Measurements from ENCODE around the gene IER2. TPM values are rescaled to one million over a fixed set of nuclear protein-coding genes. Genes with fewer than 3 reads are reported as not detected.
A peak's percentile ranks its signal among the peaks of the same experiment; 100 is the strongest.

IER2 gene
- total and polyA plus RNA-seq, 12 donors, result 19.2 to 54.6 (median 36.0) TPM

DNA sequence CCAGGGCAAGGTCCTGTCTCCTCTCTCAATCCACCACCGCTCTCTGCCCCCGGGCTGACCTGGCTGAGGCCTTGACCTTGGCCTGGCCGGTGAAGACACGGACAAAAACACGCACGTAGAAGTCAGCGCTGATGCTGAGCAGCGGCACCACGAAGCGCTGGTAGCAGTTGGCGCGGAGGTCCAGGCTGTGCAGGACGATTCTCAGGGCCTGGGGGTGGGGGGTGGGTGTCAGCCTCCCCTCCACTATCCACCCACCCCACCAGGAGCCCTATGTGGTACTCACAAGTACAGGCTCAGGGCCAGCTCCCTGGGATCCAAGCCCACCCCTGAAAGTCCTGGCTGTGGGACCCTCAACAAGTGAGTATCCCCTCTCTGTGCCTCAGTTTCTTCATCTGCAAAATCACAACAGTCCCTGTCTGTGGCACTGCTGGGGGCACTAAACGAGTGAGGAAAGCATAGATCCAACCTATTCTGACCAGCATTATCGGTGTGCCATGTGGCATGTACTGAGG is 40.1 kb upstream of the IER2 start:
- H3K4me1 ChIP-seq, result peaks cover 0 to 11% (median 1%) of the 10 kb centered on the region in 9 donors
- H3K36me3 ChIP-seq, result peaks cover 0 to 68% (median 19%) of the 10 kb centered on the region in 9 donors
- intact Hi-C loops (cut with DNase I), result loop anchor here in 1 of 10 donors (10.0 kb wide), 1 partner anchor 155 kb away; no protein-coding TSS in a partner anchor
- ATAC-seq (no peak), DNase-seq (no peak)
- 92 to 94% methylated on average over 15 of the region's 15 CpGs for WGBS, 2 donors
- no peaks in the 10 kb centered on the region for H3K9me3 ChIP-seq
- no peak overlapping the region for H3K27ac ChIP-seq
- H3K4me3 ChIP-seq, result no peak overlapping the region
- no peak for TF ChIP-seq CTCF (IDR thresholded peaks at IDR 0.05)
- no peaks in the 10 kb centered on the region for H3K27me3 ChIP-seq

DNA sequence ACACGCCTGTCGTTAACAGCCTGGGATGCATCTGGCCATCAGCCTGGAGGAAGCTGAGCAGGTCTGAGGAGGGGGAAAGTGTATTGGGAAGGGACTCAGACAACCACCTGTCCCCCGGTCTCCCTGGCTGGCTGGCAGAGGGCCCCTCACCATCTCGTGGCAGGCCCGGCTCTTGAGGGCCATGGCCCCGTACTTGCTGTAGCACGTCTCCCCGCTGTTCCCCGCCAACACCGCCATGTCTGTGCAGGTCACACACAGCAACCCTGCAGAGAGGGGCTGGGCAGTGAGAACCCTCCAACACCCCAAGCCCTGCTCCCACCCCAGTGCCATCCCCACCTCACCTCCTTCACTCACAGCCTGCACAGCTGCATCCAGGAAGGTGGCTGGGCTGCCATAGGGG is 37.7 kb upstream of the IER2 start:
- no peaks in the 10 kb centered on the region for H3K27me3 ChIP-seq
- no peak for ATAC-seq
- no peak for TF ChIP-seq CTCF (IDR thresholded peaks at IDR 0.05)
- peaks cover 5 to 25% (median 20%) of the 10 kb centered on the region in 9 donors for H3K4me1 ChIP-seq
- no peak overlapping the region for H3K4me3 ChIP-seq
- intact Hi-C loops (cut with DNase I), result loop anchor here in 1 of 10 donors (10.0 kb wide), 1 partner anchor 152 kb away; no protein-coding TSS in a partner anchor
- H3K36me3 ChIP-seq, result peaks cover 0 to 63% (median 19%) of the 10 kb centered on the region in 9 donors
- H3K27ac ChIP-seq, result no peak overlapping the region
- no peak for DNase-seq
- H3K9me3 ChIP-seq, result no peaks in the 10 kb centered on the region
- WGBS, 2 donors, result 94 to 95% methylated on average over 10 of the region's 10 CpGs

DNA sequence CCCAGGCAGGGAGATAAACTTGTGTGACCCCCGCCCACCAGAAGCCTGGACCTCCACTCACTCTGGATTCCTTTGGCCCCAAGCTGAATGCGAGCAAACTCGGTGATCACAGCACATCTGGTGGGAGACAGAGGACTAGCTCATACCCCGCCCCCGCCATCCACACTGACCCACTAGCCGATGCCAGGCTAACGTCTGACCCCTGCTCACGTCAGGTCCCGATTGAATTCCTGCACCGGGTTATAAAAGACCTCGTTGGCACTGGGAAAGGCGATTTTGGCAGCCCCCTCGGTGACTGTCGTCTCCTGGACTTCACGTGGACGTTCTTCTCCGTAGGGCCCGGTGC is 34.3 kb upstream of the IER2 start:
- WGBS, 2 donors, result 1 to 2% methylated on average over 18 of the region's 18 CpGs
- H3K4me3 ChIP-seq, result peak overlapping the region; percentile 53 to 99 (median 97)
- H3K27ac ChIP-seq, result peak overlapping the region in 7 of 10 donors; percentile 56 to 87 (median 77)
- peaks cover 0 to 39% (median 10%) of the 10 kb centered on the region in 9 donors for H3K36me3 ChIP-seq
- intact Hi-C loops (cut with DNase I), result loop anchor here in 5 of 10 donors (1.0 to 10.0 kb wide), 5 partner anchors 34 to 149 kb away; partner anchors contain the start of genes IER2 (in 4 of the 5) and STX10 (in 4 of the 5)
- no peaks in the 10 kb centered on the region for H3K9me3 ChIP-seq
- no peak for ATAC-seq
- TF ChIP-seq CTCF (IDR thresholded peaks at IDR 0.05), result no peak
- peaks cover 12 to 49% (median 44%) of the 10 kb centered on the region in 9 donors for H3K4me1 ChIP-seq
- no peak for DNase-seq
- no peaks in the 10 kb centered on the region for H3K27me3 ChIP-seq

- DNase-seq (peak; percentile 88 to 96), ATAC-seq (peak; percentile 74 to 93 (median 84))
- Histone ChIP-seq H3K36me3 (peaks cover 0 to 41% (median 10%) of the 10 kb centered on the region in 9 donors), H3K27me3 (no peaks in the 10 kb centered on the region), H3K4me1 (peaks cover 12 to 54% (median 44%) of the 10 kb centered on the region in 9 donors), H3K4me3 (peak within 1 kb of the TSS; percentile 53 to 99 (median 97)), H3K27ac (peak within 1 kb of the TSS in 9 of 10 donors; percentile 56 to 87 (median 77)), H3K9me3 (no peaks in the 10 kb centered on the region)
- 0 to 1% methylated on average over 51 of the region's 51 CpGs for WGBS, 2 donors
- intact Hi-C loops (cut with DNase I), result loop anchor here in 5 of 10 donors (1.0 to 10.0 kb wide), 5 partner anchors 34 to 148 kb away; partner anchors contain the start of genes IER2 (in 4 of the 5) and STX10 (in 4 of the 5)
- TF ChIP-seq CTCF (IDR thresholded peaks at IDR 0.05), result no peak
These were observed 33.7 kb upstream of the IER2 start, which contains the start of gene TRMT1 for GRCh38 chr19:13116282-13117175. Gene TRMT1 (minus strand): TSS chr19:13116740. CDS start chr19:13116399, 341 bp downstream.
